ENCODE measurements around the gene GINS2. TPM values are rescaled to one million over a fixed set of nuclear protein-coding genes. Genes with fewer than 3 reads are reported as not detected.
A peak's percentile ranks its signal among the peaks of the same experiment; 100 is the strongest.

The GINS2 gene
- total RNA-seq, 6 experiments from 2014 or later = 0.49 to 4.7 (median 1.3) TPM

GRCh38 chr16:85635545-85636140, 53.1 kb downstream of the GINS2 start:
- ATAC-seq = peak; percentile 22 to 62 (median 42)
- Histone ChIP-seq H3K27me3 (no peaks in the 10 kb centered on the region), H3K36me3 (no peaks in the 10 kb centered on the region), H3K9me3 (no peaks in the 10 kb centered on the region), H3K4me1 (peaks cover 0 to 25% (median 2%) of the 10 kb centered on the region in 4 donors), H3K27ac (no peak overlapping the region), H3K4me3 (no peak overlapping the region)
- intact Hi-C loops (cut with DNase I) = no loop called here
- peak in 1 of 3 donors; percentile 71 for DNase-seq
- WGBS (ENCODE audit: insufficient coverage, low coverage, low lambda C conversion rate, missing lambda C conversion rate) = 33% methylated on average over 2 of the region's 26 CpGs
- TF ChIP-seq POLR2A (IDR thresholded peaks at IDR 0.05) (no peak), CTCF (IDR thresholded peaks at IDR 0.05) (no peak)

- Histone ChIP-seq H3K4me1 (peaks cover 0 to 24% (median 0%) of the 10 kb centered on the region in 4 donors), H3K36me3 (no peaks in the 10 kb centered on the region), H3K9me3 (no peaks in the 10 kb centered on the region), H3K4me3 (no peak overlapping the region), H3K27me3 (no peaks in the 10 kb centered on the region), H3K27ac (no peak overlapping the region)
- ATAC-seq (no peak), DNase-seq (no peak)
- no CpG with 5 or more reads among the region's 24 CpGs for WGBS (ENCODE audit: insufficient coverage, low coverage, low lambda C conversion rate, missing lambda C conversion rate)
- no peak for TF ChIP-seq POLR2A (IDR thresholded peaks at IDR 0.05)
- no peak for TF ChIP-seq CTCF (IDR thresholded peaks at IDR 0.05)
- intact Hi-C loops (cut with DNase I) = no loop called here
Observed at GRCh38 chr16:85634747-85635544, 53.8 kb downstream of the GINS2 start.

GRCh38 chr16:85633888-85634287, 54.9 kb downstream of the GINS2 start:
- ATAC-seq = no peak
- Histone ChIP-seq H3K9me3 (no peaks in the 10 kb centered on the region), H3K27me3 (no peaks in the 10 kb centered on the region), H3K36me3 (no peaks in the 10 kb centered on the region), H3K4me1 (peaks cover 0 to 24% (median 0%) of the 10 kb centered on the region in 4 donors), H3K4me3 (no peak overlapping the region), H3K27ac (no peak overlapping the region)
- 92% methylated on average over 5 of the region's 35 CpGs for WGBS (ENCODE audit: insufficient coverage, low coverage, low lambda C conversion rate, missing lambda C conversion rate)
- no peak for TF ChIP-seq POLR2A (IDR thresholded peaks at IDR 0.05)
- TF ChIP-seq CTCF (IDR thresholded peaks at IDR 0.05) = no peak
- DNase-seq = no peak
- intact Hi-C loops (cut with DNase I) = no loop called here

- H3K36me3 ChIP-seq = no peaks in the 10 kb centered on the region
Observed at GRCh38 chr16:85633438-85633743, 55.4 kb downstream of the GINS2 start.

More at GRCh38 chr16:85633438-85633743, 55.4 kb downstream of the GINS2 start:
- WGBS (ENCODE audit: insufficient coverage, low coverage, low lambda C conversion rate, missing lambda C conversion rate) = no CpG with 5 or more reads among the region's 15 CpGs
- intact Hi-C loops (cut with DNase I) = no loop called here
- Histone ChIP-seq H3K4me1 (peaks cover 0 to 24% (median 0%) of the 10 kb centered on the region in 4 donors), H3K9me3 (no peaks in the 10 kb centered on the region), H3K27ac (no peak overlapping the region), H3K27me3 (no peaks in the 10 kb centered on the region), H3K4me3 (no peak overlapping the region)
- TF ChIP-seq CTCF (IDR thresholded peaks at IDR 0.05) (no peak), POLR2A (IDR thresholded peaks at IDR 0.05) (no peak)
- no peak for ATAC-seq
- DNase-seq = no peak
